Fibroblast of the conjunctiva (primary cell): ENCODE data around the gene DNASE1.

Experiments
- DNase-seq: peaks from one replicate; pipeline ENCODE4 v3.0.0-alpha.2; 2010; ENCODE audit warnings: low read depth

The DNASE1 gene

GRCh38 chr16:3664187-3664896 lies 9.9 kb downstream of the DNASE1 start:
- DNase-seq = no peak

GRCh38 chr16:3665508-3665907 lies 11.0 kb downstream of the DNASE1 start:
- DNase-seq = no peak

GRCh38 chr16:3668626-3669025 lies 14.1 kb downstream of the DNASE1 start:
- DNase-seq = no peak

GRCh38 chr16:3669082-3669481 lies 14.6 kb downstream of the DNASE1 start:
- no peak for DNase-seq

GRCh38 chr16:3670711-3671110 lies 16.2 kb downstream of the DNASE1 start:
- DNase-seq = no peak

GRCh38 chr16:3671424-3671823 lies 16.9 kb downstream of the DNASE1 start:
- no peak for DNase-seq

GRCh38 chr16:3672571-3673041 lies 18.1 kb downstream of the DNASE1 start:
- DNase-seq = no peak

GRCh38 chr16:3673201-3673600 lies 18.7 kb downstream of the DNASE1 start:
- no peak for DNase-seq

GRCh38 chr16:3673676-3674377 lies 19.3 kb downstream of the DNASE1 start:
- DNase-seq = no peak

- no peak for DNase-seq
Observed at GRCh38 chr16:3674513-3675295, 20.2 kb downstream of the DNASE1 start.

GRCh38 chr16:3675601-3676130 lies 21.2 kb downstream of the DNASE1 start:
- no peak for DNase-seq

- no peak for DNase-seq
Observed at GRCh38 chr16:3677994-3678393, 23.5 kb downstream of the DNASE1 start.

- no peak for DNase-seq
Observed at GRCh38 chr16:3681206-3681605, 26.7 kb downstream of the DNASE1 start.

GRCh38 chr16:3687021-3687420 lies 32.5 kb downstream of the DNASE1 start:
- DNase-seq = no peak

- no peak for DNase-seq
Observed at GRCh38 chr16:3687792-3688191, 33.3 kb downstream of the DNASE1 start.

- DNase-seq = no peak
Observed at GRCh38 chr16:3689731-3690130, 35.2 kb downstream of the DNASE1 start.

GRCh38 chr16:3690470-3690928 lies 36.0 kb downstream of the DNASE1 start:
- peak; percentile 95 for DNase-seq

- DNase-seq = no peak
Observed at GRCh38 chr16:3690980-3691720, 36.7 kb downstream of the DNASE1 start.

GRCh38 chr16:3691761-3692160 lies 37.3 kb downstream of the DNASE1 start:
- DNase-seq = no peak

GRCh38 chr16:3694051-3694450 lies 39.6 kb downstream of the DNASE1 start:
- no peak for DNase-seq

- DNase-seq = no peak
Observed at GRCh38 chr16:3695610-3696369, 41.3 kb downstream of the DNASE1 start.
